Ovary (tissue), 3 donors: Measurements from ENCODE around the gene LRRC75A.

ENCODE experiments used
- CTCF ChIP-seq, 3 donors: fragments of 450-650 bp in 2 of 3; fragments of 200-600 bp in 1 of 3; IDR thresholded peaks; one replicate each; pipeline versions ENCODE4 v1.5.1 to v1.8.0; 2016 to 2022; ENCODE audit warnings: antibody characterized with exemption in 3 of 3, mild to moderate bottlenecking in 1 of 3
- POLR2A ChIP-seq: fragments of 450-650 bp; IDR thresholded peaks from one replicate; pipeline ENCODE4 v1.6.1; 2017; ENCODE audit warnings: antibody characterized with exemption, mild to moderate bottlenecking, moderate library complexity
- donor health status: DM: no; HTN: no; CAD: no.

GRCh38 chr17:16504984-16505383 lies 13.0 kb upstream of the LRRC75A start:
- no peak for TF ChIP-seq CTCF (IDR thresholded peaks at IDR 0.05)
- no peak for TF ChIP-seq POLR2A
